HAP-1 (cell line): ENCODE measurements around the gene ZEB2.

ENCODE experiments used
- DNase-seq, 2 experiments: peaks; one replicate each; pipeline ENCODE4 v3.0.0-alpha.2; 2016 to 2020; ENCODE audit warnings: low spot score in 2 of 2
- H3K27me3 ChIP-seq: fragments of 250-450 bp; sonication (Bioruptor Pico); 2 replicates; pipeline ENCODE4 v1.5.1; 2020; ENCODE audit warnings: low read depth, mild to moderate bottlenecking, moderate library complexity
- H3K36me3 ChIP-seq: fragments of 250-450 bp; sonication (Bioruptor Pico); replicated peaks from 2 replicates; pipeline ENCODE4 v1.5.1; 2020; ENCODE audit warnings: mild to moderate bottlenecking
- H3K4me1 ChIP-seq: fragments of 250-450 bp; sonication (Bioruptor Pico); 2 replicates; pipeline ENCODE4 v1.5.1; 2020; ENCODE audit warnings: mild to moderate bottlenecking
- H3K4me3 ChIP-seq: fragments of 250-450 bp; sonication (Bioruptor Pico); 2 replicates; pipeline ENCODE4 v1.5.1; 2020; ENCODE audit warnings: mild to moderate bottlenecking, moderate library complexity
- H3K9me3 ChIP-seq: fragments of 250-450 bp; sonication (Bioruptor Pico); 2 replicates; pipeline ENCODE4 v1.5.1; 2020; ENCODE audit warnings: mild to moderate bottlenecking, moderate library complexity
- in situ Hi-C: fragments of 300-500 bp; cut with MboI; formaldehyde crosslinking; loops from 3 replicates; pipeline ENCODE4 v1.14.3; 2020; ENCODE audit warnings: low sequenced_read_pairs, inconsistent platforms, mixed read lengths

The ZEB2 gene

GRCh38 chr2:144414324-144414845 lies 105.5 kb downstream of the ZEB2 start:
- H3K36me3 ChIP-seq = no peaks in the 10 kb centered on the region
- H3K27me3 ChIP-seq = no peaks in the 10 kb centered on the region
- in situ Hi-C loops = no loop called here
- H3K4me3 ChIP-seq = no peak overlapping the region
- no peak for DNase-seq
- no peaks in the 10 kb centered on the region for H3K9me3 ChIP-seq
- H3K4me1 ChIP-seq = no peaks in the 10 kb centered on the region

DNA sequence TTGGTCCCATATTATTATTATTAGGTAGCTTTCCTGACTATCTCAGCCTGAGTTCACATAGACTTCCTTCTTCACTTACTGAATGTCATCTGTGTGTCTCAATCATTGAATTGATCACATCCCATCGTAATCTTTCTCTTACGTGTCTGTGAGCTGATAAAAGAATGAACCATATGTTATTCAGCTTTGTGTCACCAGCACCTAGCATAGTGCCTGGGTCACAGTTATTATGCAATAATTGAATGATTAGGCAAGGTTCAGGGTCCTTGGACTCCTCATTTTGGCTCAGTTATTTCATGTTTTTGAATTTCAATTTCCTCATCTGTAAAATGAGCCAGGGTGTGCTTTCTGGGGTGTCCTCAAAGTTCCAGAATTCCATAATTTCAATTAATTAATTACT lies 107.2 kb downstream of the ZEB2 start:
- no peaks in the 10 kb centered on the region for H3K27me3 ChIP-seq
- H3K9me3 ChIP-seq = no peaks in the 10 kb centered on the region
- no peak overlapping the region for H3K4me3 ChIP-seq
- no peaks in the 10 kb centered on the region for H3K4me1 ChIP-seq
- DNase-seq = no peak
- in situ Hi-C loops = no loop called here
- H3K36me3 ChIP-seq = no peaks in the 10 kb centered on the region

DNA sequence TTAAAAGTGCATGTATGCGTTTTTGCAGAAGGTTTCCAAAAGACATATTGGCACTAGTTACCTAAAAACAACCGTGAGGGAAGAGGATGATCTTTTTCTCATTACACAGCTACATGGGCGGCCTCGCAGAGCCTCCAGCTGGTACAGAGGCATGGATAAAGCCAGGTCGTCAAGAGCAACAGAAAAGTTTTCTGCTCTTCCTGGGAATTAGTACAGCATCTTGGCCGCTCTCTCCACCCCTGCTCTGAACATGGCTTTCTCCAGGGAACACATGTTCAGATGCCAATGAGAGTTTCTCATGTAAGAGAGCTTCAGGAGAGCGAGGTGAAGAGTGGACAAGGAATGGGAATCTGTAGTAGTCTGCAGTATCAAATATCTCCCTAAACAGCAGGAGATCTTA lies 108.4 kb downstream of the ZEB2 start:
- DNase-seq = no peak
- in situ Hi-C loops = no loop called here

GRCh38 chr2:144409241-144409640 lies 110.7 kb downstream of the ZEB2 start:
- H3K4me1 ChIP-seq = no peaks in the 10 kb centered on the region
- H3K36me3 ChIP-seq = no peaks in the 10 kb centered on the region
- H3K27me3 ChIP-seq = no peaks in the 10 kb centered on the region
- no peak overlapping the region for H3K4me3 ChIP-seq
- no peak for DNase-seq
- no peaks in the 10 kb centered on the region for H3K9me3 ChIP-seq
- in situ Hi-C loops = no loop called here

More for the DNA sequence above, 108.4 kb downstream of the ZEB2 start:
- no peaks in the 10 kb centered on the region for H3K36me3 ChIP-seq
- no peaks in the 10 kb centered on the region for H3K4me1 ChIP-seq
- no peaks in the 10 kb centered on the region for H3K27me3 ChIP-seq
- no peak overlapping the region for H3K4me3 ChIP-seq
- no peaks in the 10 kb centered on the region for H3K9me3 ChIP-seq

- no peak for DNase-seq
- Histone ChIP-seq H3K4me3 (no peak overlapping the region), H3K36me3 (no peaks in the 10 kb centered on the region), H3K9me3 (no peaks in the 10 kb centered on the region), H3K27me3 (no peaks in the 10 kb centered on the region), H3K4me1 (no peaks in the 10 kb centered on the region)
- in situ Hi-C loops = no loop called here
Measured at GRCh38 chr2:144407262-144407661, 112.7 kb downstream of the ZEB2 start.

- no peak for DNase-seq
- in situ Hi-C loops = no loop called here
- Histone ChIP-seq H3K36me3 (no peaks in the 10 kb centered on the region), H3K4me1 (no peaks in the 10 kb centered on the region), H3K27me3 (no peaks in the 10 kb centered on the region), H3K4me3 (no peak overlapping the region), H3K9me3 (no peaks in the 10 kb centered on the region)
Measured at GRCh38 chr2:144405982-144406788, 113.7 kb downstream of the ZEB2 start.

GRCh38 chr2:144405321-144405720 lies 114.6 kb downstream of the ZEB2 start:
- Histone ChIP-seq H3K4me3 (no peak overlapping the region), H3K36me3 (peaks cover 7% of the 10 kb centered on the region), H3K4me1 (no peaks in the 10 kb centered on the region), H3K27me3 (no peaks in the 10 kb centered on the region), H3K9me3 (no peaks in the 10 kb centered on the region)
- in situ Hi-C loops = no loop called here
- no peak for DNase-seq

DNA sequence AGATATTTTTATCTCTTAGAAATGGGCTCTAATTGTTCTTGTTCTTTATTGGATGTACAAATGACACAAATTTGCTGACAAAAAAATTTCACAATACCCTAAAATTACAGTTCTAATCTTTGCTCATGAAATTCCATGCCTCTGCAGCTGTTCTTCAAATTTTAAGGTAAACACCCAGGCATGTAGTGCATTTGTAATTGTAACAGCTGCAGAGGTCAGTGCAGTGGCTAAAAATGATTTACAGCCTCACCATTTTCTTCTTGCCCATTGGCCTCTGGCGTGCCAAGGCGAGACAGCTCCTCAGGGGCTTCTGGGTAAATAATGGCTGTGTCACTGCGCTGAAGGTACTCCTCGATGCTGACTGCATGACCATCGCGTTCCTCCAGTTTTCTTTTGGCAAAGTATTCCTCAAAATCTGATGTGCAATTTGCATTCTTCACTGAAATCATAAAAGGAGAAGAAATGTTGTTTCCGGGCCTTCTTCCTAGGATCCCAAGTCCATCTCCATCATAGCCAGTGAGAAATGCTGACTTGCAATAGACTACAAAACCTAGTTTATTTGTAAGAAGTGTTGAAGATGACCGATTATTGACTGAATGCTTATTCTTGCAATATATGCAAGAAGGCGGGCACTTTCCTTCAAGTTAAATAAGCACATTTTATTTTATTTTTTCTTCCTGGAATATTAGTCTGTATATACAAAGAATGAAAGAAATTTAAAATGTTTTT lies 115.2 kb downstream of the ZEB2 start:
- H3K4me3 ChIP-seq = no peak overlapping the region
- H3K27me3 ChIP-seq = no peaks in the 10 kb centered on the region
- in situ Hi-C loops = no loop called here
- no peaks in the 10 kb centered on the region for H3K9me3 ChIP-seq
- peaks cover 9% of the 10 kb centered on the region for H3K36me3 ChIP-seq
- DNase-seq = no peak
- no peaks in the 10 kb centered on the region for H3K4me1 ChIP-seq

GRCh38 chr2:144403933-144404332 lies 116.0 kb downstream of the ZEB2 start:
- Histone ChIP-seq H3K9me3 (no peaks in the 10 kb centered on the region), H3K4me1 (no peaks in the 10 kb centered on the region), H3K27me3 (no peaks in the 10 kb centered on the region), H3K36me3 (peaks cover 9% of the 10 kb centered on the region), H3K4me3 (no peak overlapping the region)
- DNase-seq = no peak
- in situ Hi-C loops = no loop called here

DNA sequence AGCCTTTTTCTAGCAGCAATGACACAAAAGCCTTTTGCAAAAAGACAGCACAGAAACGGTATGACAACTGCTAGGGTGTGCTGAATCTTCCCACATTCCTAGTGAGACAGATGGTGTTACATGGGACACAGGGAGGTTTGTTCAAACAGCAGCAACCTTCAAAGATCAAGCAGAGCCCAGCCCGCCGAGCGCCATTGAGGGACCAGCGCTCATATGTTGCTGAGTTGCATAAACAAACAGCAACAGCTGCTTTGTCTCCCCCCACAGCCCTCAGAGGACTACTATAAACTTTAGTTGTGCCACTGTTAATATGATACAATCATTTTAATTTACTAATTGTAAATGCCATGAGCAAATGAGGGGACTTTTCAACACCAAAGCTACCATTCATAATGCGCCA lies 117.7 kb downstream of the ZEB2 start:
- in situ Hi-C loops = no loop called here
- no peaks in the 10 kb centered on the region for H3K4me1 ChIP-seq
- no peak for DNase-seq
- H3K9me3 ChIP-seq = no peaks in the 10 kb centered on the region
- no peak overlapping the region for H3K4me3 ChIP-seq
- peaks cover 16% of the 10 kb centered on the region for H3K36me3 ChIP-seq
- H3K27me3 ChIP-seq = no peaks in the 10 kb centered on the region

DNA sequence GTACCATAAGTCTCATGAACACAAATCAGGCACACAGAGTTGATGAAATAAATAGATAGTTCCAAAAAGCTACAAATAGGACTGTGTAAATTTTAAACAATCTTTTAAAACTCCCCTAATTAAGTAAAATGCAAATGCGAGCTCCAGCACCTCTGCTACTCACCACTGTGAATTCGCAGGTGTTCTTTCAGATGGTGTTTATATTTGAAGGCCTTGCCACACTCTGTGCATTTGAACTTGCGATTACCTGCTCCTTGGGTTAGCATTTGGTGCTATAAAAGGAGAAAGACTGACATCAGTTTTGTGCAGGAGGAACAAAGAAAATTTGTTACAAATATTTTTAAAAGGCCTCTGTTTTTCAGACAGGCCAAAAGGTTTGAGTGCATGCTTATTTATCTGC lies 118.9 kb downstream of the ZEB2 start:
- Histone ChIP-seq H3K4me3 (no peak overlapping the region), H3K27me3 (no peaks in the 10 kb centered on the region), H3K9me3 (no peaks in the 10 kb centered on the region), H3K36me3 (peaks cover 16% of the 10 kb centered on the region), H3K4me1 (no peaks in the 10 kb centered on the region)
- in situ Hi-C loops = no loop called here
- no peak for DNase-seq

- H3K27me3 ChIP-seq = no peaks in the 10 kb centered on the region
- in situ Hi-C loops = no loop called here
- no peaks in the 10 kb centered on the region for H3K9me3 ChIP-seq
- no peaks in the 10 kb centered on the region for H3K4me1 ChIP-seq
- DNase-seq = no peak
- peaks cover 18% of the 10 kb centered on the region for H3K36me3 ChIP-seq
- no peak overlapping the region for H3K4me3 ChIP-seq
Measured at GRCh38 chr2:144396318-144396717, 123.6 kb downstream of the ZEB2 start.

GRCh38 chr2:144390424-144391020 lies 129.4 kb downstream of the ZEB2 start:
- DNase-seq = no peak
- in situ Hi-C loops = no loop called here

GRCh38 chr2:144389930-144390311 lies 130.0 kb downstream of the ZEB2 start:
- 0 out of 2 replicates have a peak, but pooled peaks cover 3% of the 10 kb centered on the region for H3K36me3 ChIP-seq
- in situ Hi-C loops = no loop called here
- H3K4me1 ChIP-seq = no peaks in the 10 kb centered on the region
- no peaks in the 10 kb centered on the region for H3K9me3 ChIP-seq
- no peak overlapping the region for H3K4me3 ChIP-seq
- no peaks in the 10 kb centered on the region for H3K27me3 ChIP-seq
- DNase-seq = no peak

More at GRCh38 chr2:144390424-144391020, 129.4 kb downstream of the ZEB2 start:
- H3K36me3 ChIP-seq = 0 out of 2 replicates have a peak, but pooled peaks cover 3% of the 10 kb centered on the region
- no peak overlapping the region for H3K4me3 ChIP-seq
- H3K27me3 ChIP-seq = no peaks in the 10 kb centered on the region
- no peaks in the 10 kb centered on the region for H3K4me1 ChIP-seq
- H3K9me3 ChIP-seq = no peaks in the 10 kb centered on the region
